ENCODE results near the gene IFT172. TPM values are rescaled to one million over a fixed set of nuclear protein-coding genes. Genes with fewer than 3 reads are reported as not detected.
A peak's percentile ranks its signal among the peaks of the same experiment; 100 is the strongest.

Gene IFT172
- total RNA-seq, 1 donor from 2014 or later = 48.5 TPM

GRCh38 chr2:27494944-27495554, 5.5 kb upstream of the IFT172 start, which contains the start of gene FNDC4:
FNDC4 (minus strand) TSS chr2:27495200; CDS start chr2:27494679, 521 bp downstream.
- intact Hi-C loops (cut with DNase I) = no loop called here
- peak; percentile 45 for ATAC-seq
- peak; percentile 63 for DNase-seq (ENCODE audit: low spot score)

- ATAC-seq (peak; percentile 31), DNase-seq (ENCODE audit: low spot score) (no peak)
- intact Hi-C loops (cut with DNase I) = no loop called here
These were observed 4.9 kb upstream of the IFT172 start for GRCh38 chr2:27494284-27494943.

GRCh38 chr2:27493948-27494283, 4.4 kb upstream of the IFT172 start:
- intact Hi-C loops (cut with DNase I) = no loop called here
- DNase-seq (ENCODE audit: low spot score) = no peak

GRCh38 chr2:27492557-27492956, 3.0 kb upstream of the IFT172 start:
- ATAC-seq = no peak
- DNase-seq (ENCODE audit: low spot score) = no peak
- intact Hi-C loops (cut with DNase I) = no loop called here

More at GRCh38 chr2:27493948-27494283, 4.4 kb upstream of the IFT172 start:
- no peak for ATAC-seq

- peak; percentile 47 for ATAC-seq
- DNase-seq (ENCODE audit: low spot score) = no peak
- intact Hi-C loops (cut with DNase I) = no loop called here
These were observed 435 bp downstream of the IFT172 start for GRCh38 chr2:27489118-27489497.

- DNase-seq (ENCODE audit: low spot score) (no peak), ATAC-seq (no peak)
- intact Hi-C loops (cut with DNase I) = no loop called here
These were observed 4.0 kb downstream of the IFT172 start for GRCh38 chr2:27485496-27485895.

- intact Hi-C loops (cut with DNase I) = no loop called here
- DNase-seq (ENCODE audit: low spot score) = no peak
- no peak for ATAC-seq
These were observed 17.6 kb downstream of the IFT172 start for GRCh38 chr2:27471961-27472360.

GRCh38 chr2:27464443-27464842, 25.1 kb downstream of the IFT172 start:
- intact Hi-C loops (cut with DNase I) = no loop called here
- ATAC-seq = no peak
- no peak for DNase-seq (ENCODE audit: low spot score)

GRCh38 chr2:27461118-27461517, 28.4 kb downstream of the IFT172 start:
- ATAC-seq = no peak
- DNase-seq (ENCODE audit: low spot score) = no peak
- intact Hi-C loops (cut with DNase I) = no loop called here

- intact Hi-C loops (cut with DNase I) = no loop called here
- ATAC-seq = no peak
- DNase-seq (ENCODE audit: low spot score) = no peak
These were observed 35.6 kb downstream of the IFT172 start for GRCh38 chr2:27453968-27454367.

- intact Hi-C loops (cut with DNase I) = no loop called here
- no peak for DNase-seq (ENCODE audit: low spot score)
- ATAC-seq = no peak
These were observed 38.4 kb downstream of the IFT172 start for GRCh38 chr2:27451095-27451494.

- ATAC-seq = no peak
- intact Hi-C loops (cut with DNase I) = no loop called here
These were observed 41.2 kb downstream of the IFT172 start for GRCh38 chr2:27448381-27448780.

GRCh38 chr2:27446057-27446456, 43.5 kb downstream of the IFT172 start:
- DNase-seq (ENCODE audit: low spot score) (no peak), ATAC-seq (no peak)
- intact Hi-C loops (cut with DNase I) = no loop called here

More at GRCh38 chr2:27448381-27448780, 41.2 kb downstream of the IFT172 start:
- no peak for DNase-seq (ENCODE audit: low spot score)

- intact Hi-C loops (cut with DNase I) = no loop called here
- DNase-seq (ENCODE audit: low spot score) (no peak), ATAC-seq (no peak)
These were observed 43.9 kb downstream of the IFT172 start for GRCh38 chr2:27445615-27446014.

GRCh38 chr2:27445155-27445554, 44.4 kb downstream of the IFT172 start:
- ATAC-seq (no peak), DNase-seq (ENCODE audit: low spot score) (no peak)
- intact Hi-C loops (cut with DNase I) = no loop called here

GRCh38 chr2:27442920-27443282, 46.6 kb downstream of the IFT172 start:
- no peak for DNase-seq (ENCODE audit: low spot score)
- ATAC-seq = peak; percentile 38
- intact Hi-C loops (cut with DNase I) = no loop called here

GRCh38 chr2:27441958-27442919, 47.3 kb downstream of the IFT172 start, which contains the start of gene KRTCAP3:
KRTCAP3 (plus strand) TSS chr2:27442381; CDS start chr2:27442413, 32 bp downstream.
- intact Hi-C loops (cut with DNase I) = no loop called here
- peak; percentile 47 for ATAC-seq
- no peak for DNase-seq (ENCODE audit: low spot score)

GRCh38 chr2:27441226-27441926, 48.2 kb downstream of the IFT172 start:
- intact Hi-C loops (cut with DNase I) = no loop called here
- ATAC-seq = no peak
- no peak for DNase-seq (ENCODE audit: low spot score)

- ATAC-seq = no peak
- intact Hi-C loops (cut with DNase I) = no loop called here
- DNase-seq (ENCODE audit: low spot score) = no peak
These were observed 53.9 kb downstream of the IFT172 start for GRCh38 chr2:27435628-27436027.
